GM23338 (cell line): ENCODE measurements around the gene SPNS1. TPM values are rescaled to one million over a fixed set of nuclear protein-coding genes. Genes with fewer than 3 reads are reported as not detected.

Experiments used
- ATAC-seq: fragments of 200-7000 bp; cut with Tn5 transposase; 3 replicates; pipeline ENCODE4 v1.9.1; 2020
- DNase-seq: peaks from one replicate; pipeline ENCODE4 v3.0.0-alpha.2; 2015; ENCODE audit warnings: low spot score
- H2AFZ ChIP-seq: fragments of 200-600 bp; sonication (generic); 2 replicates; pipeline ENCODE4 v1.8.0; 2016; ENCODE audit warnings: antibody characterized with exemption, mild to moderate bottlenecking, moderate library complexity
- H3F3A ChIP-seq: fragments of 200-600 bp; sonication (generic); replicated peaks from 2 replicates; pipeline ENCODE4 v1.8.0; 2017; ENCODE audit warnings: antibody characterized with exemption, mixed run types, low read depth
- H3K27ac ChIP-seq: fragments of 200-600 bp; sonication (generic); 2 replicates; pipeline ENCODE4 v1.6.1; 2016; ENCODE audit warnings: low read depth
- H3K27me3 ChIP-seq: fragments of 200-600 bp; sonication (generic); 2 replicates; pipeline ENCODE4 v1.8.0; 2016; ENCODE audit warnings: mild to moderate bottlenecking, mixed run types, moderate library complexity; ENCODE audit not compliant: insufficient read depth
- H3K36me3 ChIP-seq: fragments of 200-600 bp; sonication (generic); 2 replicates; pipeline ENCODE4 v1.8.0; 2016; ENCODE audit warnings: mild to moderate bottlenecking; ENCODE audit not compliant: insufficient read depth
- H3K4me1 ChIP-seq: fragments of 200-600 bp; sonication (generic); 2 replicates; pipeline ENCODE4 v1.8.0; 2016; ENCODE audit warnings: mild to moderate bottlenecking, moderate library complexity; ENCODE audit not compliant: insufficient read depth
- H3K4me2 ChIP-seq: fragments of 200-600 bp; sonication (generic); 2 replicates; pipeline ENCODE4 v1.7.1; 2017; ENCODE audit warnings: mixed run types
- H3K4me3 ChIP-seq: fragments of 200-600 bp; sonication (generic); 2 replicates; pipeline ENCODE4 v1.6.1; 2016; ENCODE audit warnings: mixed run types
- H3K79me2 ChIP-seq: fragments of 200-600 bp; sonication (generic); replicated peaks from 2 replicates; pipeline ENCODE4 v1.8.0; 2017; ENCODE audit warnings: mild to moderate bottlenecking; ENCODE audit not compliant: insufficient read depth
- H3K9me2 ChIP-seq: fragments of 200-600 bp; sonication (generic); 2 replicates; pipeline ENCODE4 v1.8.0; 2017; ENCODE audit not compliant: insufficient read depth
- H4K20me1 ChIP-seq: fragments of 200-600 bp; sonication (generic); replicated peaks from 2 replicates; pipeline ENCODE4 v1.8.0; 2017; ENCODE audit warnings: mild to moderate bottlenecking; ENCODE audit not compliant: insufficient read depth
- H3K27ac Mint-ChIP-seq: 2 replicates; pipeline ENCODE4 v1.8.0; 2020; ENCODE audit warnings: inconsistent platforms, mild to moderate bottlenecking, moderate library complexity, mixed read lengths
- H3K27me3 Mint-ChIP-seq: 3 replicates; pipeline ENCODE4 v1.8.0; 2022; ENCODE audit warnings: low read depth, mild to moderate bottlenecking, moderate library complexity, mixed read lengths, inconsistent platforms; ENCODE audit not compliant: insufficient read depth, poor library complexity
- H3K36me3 Mint-ChIP-seq: 3 replicates; pipeline ENCODE4 v1.8.0; 2021; ENCODE audit warnings: low read depth, mild to moderate bottlenecking, inconsistent platforms, moderate library complexity, mixed read lengths
- H3K4me1 Mint-ChIP-seq: 3 replicates; pipeline ENCODE4 v1.8.0; 2020; ENCODE audit warnings: mild to moderate bottlenecking, inconsistent platforms, mixed read lengths
- H3K4me3 Mint-ChIP-seq: 3 replicates; pipeline ENCODE4 v1.8.0; 2021; ENCODE audit warnings: moderate library complexity, mild to moderate bottlenecking, inconsistent platforms, mixed read lengths
- H3K9me3 Mint-ChIP-seq: 3 replicates; pipeline ENCODE4 v1.8.0; 2020; ENCODE audit warnings: moderate library complexity, mild to moderate bottlenecking, inconsistent platforms, mixed read lengths
- CTCF ChIP-seq, 2 experiments: fragments of 200-600 bp in 1 of 2; sonication (generic) in 1 of 2; conservative IDR thresholded peaks; 2 replicates each; pipeline versions ENCODE4 v1.5.1 to v1.6.1; 2016 to 2017; ENCODE audit warnings: antibody characterized with exemption in 2 of 2, low read depth in 2 of 2, mild to moderate bottlenecking in 2 of 2, moderate library complexity in 1 of 2
- ETS1 ChIP-seq: IDR thresholded peaks from 2 replicates; pipeline ENCODE4 v1.6.1; 2016; ENCODE audit warnings: antibody characterized with exemption
- EZH2 ChIP-seq: fragments of 200-600 bp; sonication (generic); IDR thresholded peaks from one replicate; pipeline ENCODE4 v1.8.0; 2017; ENCODE audit warnings: antibody characterized with exemption, mild to moderate bottlenecking, low read depth; ENCODE audit not compliant: unreplicated experiment
- EZH2phosphoT487 ChIP-seq: fragments of 200-600 bp; sonication (generic); IDR thresholded peaks from one replicate; pipeline ENCODE4 v1.8.1; 2018; ENCODE audit warnings: antibody characterized with exemption; ENCODE audit not compliant: unreplicated experiment
- JUNB ChIP-seq: IDR thresholded peaks from one replicate; pipeline ENCODE4 v1.6.1; 2016; ENCODE audit warnings: antibody characterized with exemption; ENCODE audit not compliant: unreplicated experiment
- NANOG ChIP-seq: IDR thresholded peaks from 2 replicates; pipeline ENCODE4 v1.6.1; 2016; ENCODE audit warnings: antibody characterized with exemption, borderline replicate concordance
- POLR2AphosphoS5 ChIP-seq: IDR thresholded peaks from 2 replicates; pipeline ENCODE4 v1.6.1; 2016; ENCODE audit warnings: antibody characterized with exemption, low read depth
- REST ChIP-seq: IDR thresholded peaks from one replicate; pipeline ENCODE4 v1.6.1; 2018; ENCODE audit warnings: antibody characterized with exemption; ENCODE audit not compliant: unreplicated experiment
- STAT1 ChIP-seq: IDR thresholded peaks from one replicate; pipeline ENCODE4 v1.6.1; 2016; ENCODE audit warnings: antibody characterized with exemption; ENCODE audit not compliant: unreplicated experiment
- ZNF114 ChIP-seq: fragments of 250-450 bp; sonication (Bioruptor Pico); IDR thresholded peaks from 2 replicates; pipeline ENCODE4 v1.5.0; 2020; ENCODE audit warnings: mild to moderate bottlenecking, moderate library complexity
- ZNF331 ChIP-seq: fragments of 250-450 bp; sonication (Bioruptor Pico); IDR thresholded peaks from 2 replicates; pipeline ENCODE4 v1.5.0; 2020; ENCODE audit warnings: low read depth, mild to moderate bottlenecking, moderate library complexity
- polyA plus RNA-seq: library from polyadenylated mRNA; unstranded; fragments of >200 nt; fragmentation: Nextera tagmentation; extraction: Ambion mirVana; gene quantifications from 2 replicates; pipeline ENCODE4 v1.2.1, GENCODE V29; 2016
- total RNA-seq: library from RNA; depleted of rRNA; stranded (reverse); fragments of >200 nt; shearing (Covaris generic); gene quantifications from 2 replicates; pipeline ENCODE4 v1.2.3, GENCODE V29; 2014

SPNS1 gene
- total and polyA plus RNA-seq, 2 experiments from 2014 or later: 37.2 to 48.5 TPM

GRCh38 chr16:28951410-28951943 is 23.1 kb upstream of the SPNS1 start:
- Histone ChIP-seq H4K20me1 (no peaks in the 10 kb centered on the region; the same call in 1 of the 2 replicates), H3K27ac (no peak overlapping the region), H3K9me2 (no peaks in the 10 kb centered on the region), H2AFZ (no peak overlapping the region), H3K27me3 (no peaks in the 10 kb centered on the region), H3K4me3 (peak overlapping the region; percentile 79), H3F3A (no peaks in the 10 kb centered on the region; the same call in 1 of the 2 replicates), H3K79me2 (peaks cover 31% of the 10 kb centered on the region), H3K36me3 (peaks cover 40% of the 10 kb centered on the region), H3K4me1 (peaks cover 4% of the 10 kb centered on the region; the same call in 1 of the 2 replicates), H3K4me2 (peak overlapping the region; percentile 95)
- H3K9me3 Mint-ChIP-seq: no peaks in the 10 kb centered on the region
- peaks cover 52% of the 10 kb centered on the region for H3K36me3 Mint-ChIP-seq
- H3K4me1 Mint-ChIP-seq: peaks cover 10% of the 10 kb centered on the region; the same call in 2 of the 3 replicates
- H3K27ac Mint-ChIP-seq: peak overlapping the region; percentile 93
- TF ChIP-seq EZH2: no peak
- no peak for TF ChIP-seq ETS1
- TF ChIP-seq NANOG: no peak
- ATAC-seq (peak; percentile 46), DNase-seq (peak; percentile 42)
- H3K4me3 Mint-ChIP-seq: peak overlapping the region; percentile 97
- H3K27me3 Mint-ChIP-seq: peaks cover 15% of the 10 kb centered on the region

GRCh38 chr16:28958216-28958615 is 16.4 kb upstream of the SPNS1 start:
- no peaks in the 10 kb centered on the region for H3K9me3 Mint-ChIP-seq
- peaks cover 9% of the 10 kb centered on the region for H3K79me2 ChIP-seq
- H3K27ac Mint-ChIP-seq: no peak overlapping the region
- H3F3A ChIP-seq: no peaks in the 10 kb centered on the region
- peaks cover 61% of the 10 kb centered on the region for H3K36me3 ChIP-seq
- H3K27ac ChIP-seq: no peak overlapping the region
- no peak for DNase-seq
- no peaks in the 10 kb centered on the region for H3K9me2 ChIP-seq
- no peaks in the 10 kb centered on the region for H3K4me1 ChIP-seq
- no peak overlapping the region for H2AFZ ChIP-seq
- H4K20me1 ChIP-seq: peaks cover 15% of the 10 kb centered on the region
- no peak overlapping the region for H3K4me3 Mint-ChIP-seq
- no peaks in the 10 kb centered on the region for H3K27me3 ChIP-seq
- peaks cover 83% of the 10 kb centered on the region for H3K36me3 Mint-ChIP-seq
- H3K4me3 ChIP-seq: no peak overlapping the region
- H3K4me2 ChIP-seq: no peak overlapping the region
- peaks cover 3% of the 10 kb centered on the region for H3K27me3 Mint-ChIP-seq
- no peaks in the 10 kb centered on the region for H3K4me1 Mint-ChIP-seq
- ATAC-seq: no peak
- TF ChIP-seq ZNF114 (CRISPR knock-in tag) (no peak), POLR2AphosphoS5 (no peak), EZH2 (no peak), CTCF (conservative IDR thresholded peaks at IDR 0.05; ENCODE audit: low read depth in 2 of 2) (no peak), STAT1 (no peak), JUNB (no peak), NANOG (no peak), EZH2phosphoT487 (no peak), ZNF331 (CRISPR knock-in tag) (no peak), REST (no peak)
